Thyroid gland (tissue), 4 donors: ENCODE measurements around the gene CSTB.

Source experiments
- CTCF ChIP-seq, 6 experiments: fragments of 200-600 bp in 3 of 6; fragments of 450-650 bp in 3 of 6; sonication (generic) in 3 of 6; IDR thresholded peaks; one replicate each; pipeline ENCODE4 v1.5.1; 2016 to 2019; ENCODE audit warnings: antibody characterized with exemption in 6 of 6, mild to moderate bottlenecking in 2 of 6, inconsistent platforms in 1 of 6, moderate library complexity in 1 of 6
- POLR2A ChIP-seq, 2 donors: fragments of 450-650 bp; IDR thresholded peaks; one replicate each; pipeline ENCODE4 v1.6.1; 2017; ENCODE audit warnings: antibody characterized with exemption in 2 of 2, mild to moderate bottlenecking in 2 of 2, moderate library complexity in 1 of 2

GRCh38 chr21:43749651-43750262 is 26.4 kb downstream of the CSTB start:
- TF ChIP-seq CTCF (IDR thresholded peaks at IDR 0.05) = no peak
- no peak for TF ChIP-seq POLR2A (IDR thresholded peaks at IDR 0.05)
